Keratinocyte (primary cell): ENCODE results near the gene RBM24. TPM values are rescaled to one million over a fixed set of nuclear protein-coding genes. Genes with fewer than 3 reads are reported as not detected.

ENCODE experiments used
- DNase-seq: peaks from one replicate; pipeline ENCODE4 v3.0.0-alpha.2; 2011; ENCODE audit warnings: low read depth, missing footprints, low spot score
- FAIRE-seq: peaks from 2 replicates; lab custom pipeline; 2011; peaks lifted over from hg19 to GRCh38; lab: Jason Lieb, UNC
- H2AFZ ChIP-seq: 2 replicates; pipeline ENCODE4 v1.6.0; 2012; ENCODE audit warnings: low read length, control low read depth, inconsistent platforms; ENCODE audit not compliant: control insufficient read depth
- H3K27ac ChIP-seq: 2 replicates; pipeline ENCODE4 v1.5.1; 2011; ENCODE audit warnings: low read length; ENCODE audit not compliant: control insufficient read depth, insufficient read depth
- H3K27me3 ChIP-seq: 3 replicates; pipeline ENCODE4 v1.6.0; 2011; ENCODE audit warnings: low read length; ENCODE audit not compliant: control insufficient read depth, insufficient read depth; ENCODE audit errors: extremely low read depth
- H3K36me3 ChIP-seq, 2 experiments: 2 replicates in 1 of 2; 3 replicates in 1 of 2; pipeline ENCODE4 v1.5.1; 2011; ENCODE audit warnings: low read length in 2 of 2, mild to moderate bottlenecking in 1 of 2; ENCODE audit not compliant: control insufficient read depth in 2 of 2, insufficient read depth in 2 of 2; ENCODE audit errors: extremely low read depth in 1 of 2
- H3K4me1 ChIP-seq: 3 replicates; pipeline ENCODE4 v1.5.1; 2011; ENCODE audit warnings: low read length; ENCODE audit not compliant: control insufficient read depth, insufficient read depth; ENCODE audit errors: extremely low read depth
- H3K4me2 ChIP-seq: 3 replicates; pipeline ENCODE4 v1.6.0; 2011; ENCODE audit warnings: low read depth, low read length; ENCODE audit not compliant: control insufficient read depth, insufficient read depth; ENCODE audit errors: extremely low read depth
- H3K4me3 ChIP-seq, 3 experiments: fragments of 200-600 bp in 1 of 3; sonication (generic) in 1 of 3; 2 replicates in 2 of 3; 3 replicates in 1 of 3; pipeline ENCODE4 v1.5.1; 2011 to 2016; ENCODE audit warnings: low read length in 3 of 3, mild to moderate bottlenecking in 3 of 3, control low read depth in 2 of 3, inconsistent platforms in 1 of 3, low read depth in 1 of 3, mixed read lengths in 1 of 3, mixed run types in 1 of 3, moderate library complexity in 1 of 3; ENCODE audit not compliant: control insufficient read depth in 2 of 3, insufficient read depth in 2 of 3; ENCODE audit errors: extremely low read depth in 1 of 3
- H3K79me2 ChIP-seq: 2 replicates; pipeline ENCODE4 v1.6.0; 2012; ENCODE audit warnings: low read length; ENCODE audit not compliant: control insufficient read depth, insufficient read depth
- H3K9ac ChIP-seq: 3 replicates; pipeline ENCODE4 v1.6.0; 2011; ENCODE audit warnings: low read length; ENCODE audit not compliant: control insufficient read depth, insufficient read depth; ENCODE audit errors: extremely low read depth
- H3K9me1 ChIP-seq: 3 replicates; pipeline ENCODE4 v1.6.0; 2011; ENCODE audit warnings: low read length; ENCODE audit not compliant: control insufficient read depth, insufficient read depth; ENCODE audit errors: extremely low read depth
- H3K9me3 ChIP-seq: 2 replicates; pipeline ENCODE4 v1.5.1; 2012; ENCODE audit warnings: low read depth, low read length; ENCODE audit not compliant: control insufficient read depth
- H4K20me1 ChIP-seq: 3 replicates; pipeline ENCODE4 v1.6.0; 2011; ENCODE audit warnings: low read length; ENCODE audit not compliant: control insufficient read depth, insufficient read depth; ENCODE audit errors: extremely low read depth
- CTCF ChIP-seq, 3 experiments: IDR thresholded peaks in 1 of 3; conservative IDR thresholded peaks in 1 of 3; optimal IDR thresholded peaks in 1 of 3; 2 replicates in 2 of 3; 3 replicates in 1 of 3; pipeline versions ENCODE3 to v1.5.1; 2011; ENCODE audit warnings: low read length in 3 of 3, mild to moderate bottlenecking in 3 of 3, moderate library complexity in 2 of 3, control low read depth in 1 of 3, inconsistent platforms in 1 of 3; ENCODE audit not compliant: insufficient read depth in 2 of 3; ENCODE audit errors: extremely low read depth in 1 of 3
- EZH2 ChIP-seq: IDR thresholded peaks from one replicate; pipeline ENCODE4 v1.6.1; 2012; ENCODE audit warnings: inconsistent platforms, mild to moderate bottlenecking, low read length, moderate library complexity
- dilution Hi-C: fragments of 300-500 bp; cut with MboI; formaldehyde crosslinking; loops from one replicate; pipeline ENCODE4 v1.7.0; 2020; ENCODE audit warnings: low sequenced_read_pairs; ENCODE audit not compliant: extremely low pct_ligation_motif_present
- polyA plus RNA-seq, 5 experiments: library from polyadenylated mRNA; depleted of rRNA in 3 of 5; stranded (reverse) in 3 of 5; stranded (forward) in 1 of 5; unstranded in 1 of 5; fragments of >200 nt; gene quantifications; 1 replicate in 1 of 5; 2 replicates in 3 of 5; 3 replicates in 1 of 5; pipeline versions ENCODE4 v1.2.1 to v1.2.3, GENCODE V29; 2011 to 2012; ENCODE audit warnings: missing spikeins in 2 of 5, low read depth in 1 of 5, low replicate concordance in 1 of 5

The RBM24 gene
- polyA plus RNA-seq, 1 donor (not counting 4 experiments of a cell fraction or from before 2014, with no cell fraction given) = 1.3 TPM

GRCh38 chr6:17341891-17342290 is 60.7 kb downstream of the RBM24 start:
- Histone ChIP-seq H3K9me3 (no peaks in the 10 kb centered on the region), H3K4me2 (peak overlapping the region; percentile 28), H3K27me3 (no peaks in the 10 kb centered on the region), H3K79me2 (no peaks in the 10 kb centered on the region), H3K9me1 (no peaks in the 10 kb centered on the region), H2AFZ (no peak overlapping the region), H3K36me3 (no peaks in the 10 kb centered on the region), H3K4me3 (no peak overlapping the region), H4K20me1 (no peaks in the 10 kb centered on the region), H3K27ac (no peak overlapping the region), H3K9ac (no peak overlapping the region), H3K4me1 (peaks cover 6% of the 10 kb centered on the region)
- dilution Hi-C loops = no loop called here
- TF ChIP-seq CTCF (optimal IDR thresholded peaks at IDR 0.05 in 1 of 3, IDR thresholded peaks at IDR 0.05 in 1 of 3, conservative IDR thresholded peaks at IDR 0.05 in 1 of 3; ENCODE audit: extremely low read depth in 1 of 3, insufficient read depth in 2 of 3, low read length in 3 of 3) (no peak), EZH2 (no peak)
- FAIRE-seq (no peak), DNase-seq (no peak)

- Histone ChIP-seq H3K9ac (no peak overlapping the region), H3K4me1 (peaks cover 6% of the 10 kb centered on the region), H2AFZ (no peak overlapping the region), H3K27ac (no peak overlapping the region), H4K20me1 (no peaks in the 10 kb centered on the region), H3K9me1 (no peaks in the 10 kb centered on the region), H3K4me3 (no peak overlapping the region), H3K79me2 (no peaks in the 10 kb centered on the region), H3K9me3 (no peaks in the 10 kb centered on the region), H3K4me2 (no peak overlapping the region), H3K36me3 (no peaks in the 10 kb centered on the region), H3K27me3 (no peaks in the 10 kb centered on the region)
- TF ChIP-seq CTCF (optimal IDR thresholded peaks at IDR 0.05 in 1 of 3, IDR thresholded peaks at IDR 0.05 in 1 of 3, conservative IDR thresholded peaks at IDR 0.05 in 1 of 3; ENCODE audit: extremely low read depth in 1 of 3, insufficient read depth in 2 of 3, low read length in 3 of 3) (no peak), EZH2 (no peak)
- DNase-seq (no peak), FAIRE-seq (no peak)
- dilution Hi-C loops = no loop called here
Observed at GRCh38 chr6:17343215-17343614, 62.1 kb downstream of the RBM24 start.

Other genes starting within 250 kb of the RBM24 start
- not detected in 3 replicates for gene STMND1, start 179.3 kb upstream of the RBM24 start, polyA plus RNA-seq
- gene CAP2, start 112.2 kb downstream of the RBM24 start, polyA plus RNA-seq = 9.1 to 12.1 TPM (median 11.0 TPM) in 3 replicates